ENCODE measurements around the gene PDE6A. TPM values are rescaled to one million over a fixed set of nuclear protein-coding genes. Genes with fewer than 3 reads are reported as not detected.

PDE6A gene
- not detected for total RNA-seq (2021; fragmentation: NEBNext Ultra II Directional; extraction: Animal tissue kit (Norgen Biotek cat#: 25700))
- long read RNA-seq = 0 reads

DNA sequence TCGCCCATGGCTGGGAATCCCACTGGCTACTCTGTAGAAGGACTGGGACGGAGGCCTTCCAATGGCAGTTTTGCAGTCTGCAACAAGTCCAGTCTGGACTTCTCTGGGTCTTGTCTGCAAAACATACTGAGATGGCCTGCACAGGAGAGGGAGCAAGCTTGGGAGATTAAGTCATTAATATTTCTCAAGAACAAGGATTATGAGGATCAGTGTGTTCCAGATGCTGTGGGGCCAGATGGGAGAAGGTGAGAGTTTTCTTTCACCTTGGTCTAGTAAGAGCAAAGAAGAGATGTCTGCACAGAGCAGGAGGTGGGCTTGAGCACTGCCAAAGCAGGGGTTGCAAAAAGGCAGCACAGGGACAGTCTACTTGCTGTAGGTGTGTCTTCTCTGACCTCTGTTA, at the start of gene PDE6A:
TSS of gene PDE6A (minus strand) at position 128 of the 400 bp plus-strand sequence. CDS start at position 8, 120 bp downstream.
- Mint-ChIP-seq H3K36me3 (ENCODE audit: low read depth) (no peaks in the 10 kb centered on the region), H3K9me3 (no peaks in the 10 kb centered on the region), H3K27ac (no peak within 1 kb of the TSS), H3K4me3 (no peak within 1 kb of the TSS), H3K4me1 (ENCODE audit: low read depth) (peaks cover 7% of the 10 kb centered on the region), H3K27me3 (ENCODE audit: insufficient read depth) (peaks cover 13% of the 10 kb centered on the region)
- DNase-seq = no peak
- TF ChIP-seq, protein P1, sequence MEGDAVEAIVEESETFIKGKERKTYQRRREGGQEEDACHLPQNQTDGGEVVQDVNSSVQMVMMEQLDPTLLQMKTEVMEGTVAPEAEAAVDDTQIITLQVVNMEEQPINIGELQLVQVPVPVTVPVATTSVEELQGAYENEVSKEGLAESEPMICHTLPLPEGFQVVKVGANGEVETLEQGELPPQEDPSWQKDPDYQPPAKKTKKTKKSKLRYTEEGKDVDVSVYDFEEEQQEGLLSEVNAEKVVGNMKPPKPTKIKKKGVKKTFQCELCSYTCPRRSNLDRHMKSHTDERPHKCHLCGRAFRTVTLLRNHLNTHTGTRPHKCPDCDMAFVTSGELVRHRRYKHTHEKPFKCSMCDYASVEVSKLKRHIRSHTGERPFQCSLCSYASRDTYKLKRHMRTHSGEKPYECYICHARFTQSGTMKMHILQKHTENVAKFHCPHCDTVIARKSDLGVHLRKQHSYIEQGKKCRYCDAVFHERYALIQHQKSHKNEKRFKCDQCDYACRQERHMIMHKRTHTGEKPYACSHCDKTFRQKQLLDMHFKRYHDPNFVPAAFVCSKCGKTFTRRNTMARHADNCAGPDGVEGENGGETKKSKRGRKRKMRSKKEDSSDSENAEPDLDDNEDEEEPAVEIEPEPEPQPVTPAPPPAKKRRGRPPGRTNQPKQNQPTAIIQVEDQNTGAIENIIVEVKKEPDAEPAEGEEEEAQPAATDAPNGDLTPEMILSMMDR (IDR thresholded peaks at IDR 0.05) = no peak

DNA sequence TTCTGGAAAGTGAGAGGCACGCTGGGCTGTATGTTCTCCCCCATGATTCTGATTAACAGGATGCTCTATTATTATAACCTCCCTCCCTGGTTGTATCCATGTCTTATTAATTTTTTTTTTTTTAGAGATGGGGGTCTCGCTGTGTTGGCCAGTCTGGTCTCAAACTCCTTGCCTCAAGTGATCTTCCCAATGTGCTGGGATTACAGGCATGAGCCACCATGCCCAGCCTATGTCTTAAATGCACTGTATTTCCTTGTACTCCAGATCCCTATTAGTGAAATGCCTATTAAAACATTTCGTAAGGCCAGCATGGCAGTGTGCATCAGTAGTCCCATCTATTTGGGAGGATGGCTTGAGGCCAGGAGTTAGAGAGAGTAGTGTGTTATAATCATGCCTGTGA, 48.9 kb upstream of the PDE6A start:
- TF ChIP-seq, protein P1 (IDR thresholded peaks at IDR 0.05) = no peak
- peaks cover 14% of the 10 kb centered on the region for H3K36me3 Mint-ChIP-seq (ENCODE audit: low read depth)
- DNase-seq = no peak
- no peaks in the 10 kb centered on the region for H3K9me3 Mint-ChIP-seq
- H3K4me3 Mint-ChIP-seq = no peak overlapping the region
- H3K4me1 Mint-ChIP-seq (ENCODE audit: low read depth) = peaks cover 40% of the 10 kb centered on the region
- H3K27me3 Mint-ChIP-seq (ENCODE audit: insufficient read depth) = no peaks in the 10 kb centered on the region
- peak overlapping the region; percentile 6; the same call in 1 of the 2 replicates for H3K27ac Mint-ChIP-seq

DNA sequence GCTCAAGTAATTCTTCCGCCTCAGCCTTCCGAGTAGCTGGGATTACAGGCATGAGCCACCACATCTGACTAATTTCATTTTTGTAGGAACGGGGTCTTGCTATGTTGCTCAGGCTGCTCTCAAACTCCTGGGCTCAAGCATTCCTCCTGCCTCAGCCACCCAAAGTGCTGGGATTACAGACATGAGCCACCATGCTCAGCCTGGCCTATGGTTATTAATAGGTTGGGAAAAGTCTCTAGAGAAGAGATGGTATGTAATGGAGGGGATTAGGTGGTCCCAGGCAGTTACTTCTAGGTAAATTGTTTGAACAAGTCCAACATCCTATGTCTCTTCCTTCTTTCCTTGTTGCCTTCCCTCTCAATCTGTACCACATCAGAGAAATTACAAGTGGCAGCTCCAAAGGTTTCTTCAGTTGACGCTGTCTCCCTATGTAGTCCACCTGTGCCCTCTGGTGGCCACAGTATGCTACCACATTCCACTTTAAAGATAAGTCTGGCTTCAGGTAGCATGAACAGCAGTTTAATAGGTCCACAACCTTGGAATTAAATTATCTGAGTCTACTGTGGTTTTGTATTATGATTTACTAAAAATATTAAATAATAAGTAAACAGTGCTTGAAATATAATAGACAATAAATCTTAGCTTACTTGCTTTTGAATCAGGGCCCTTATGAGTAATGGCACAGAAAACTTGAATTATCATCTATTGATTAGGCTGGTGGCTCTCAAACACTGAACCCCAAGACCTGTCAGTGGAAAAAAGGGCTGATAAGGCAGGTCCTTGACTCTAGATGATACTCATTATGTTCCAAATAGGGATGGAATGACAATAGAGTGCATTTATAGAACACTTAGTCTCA, 46.2 kb upstream of the PDE6A start:
- TF ChIP-seq, protein P1 (IDR thresholded peaks at IDR 0.05) = peak; percentile 96
- DNase-seq = peak; percentile 61
- Mint-ChIP-seq H3K4me3 (no peak overlapping the region), H3K4me1 (ENCODE audit: low read depth) (peaks cover 36% of the 10 kb centered on the region), H3K9me3 (no peaks in the 10 kb centered on the region), H3K27ac (no peak overlapping the region), H3K36me3 (ENCODE audit: low read depth) (peaks cover 7% of the 10 kb centered on the region), H3K27me3 (ENCODE audit: insufficient read depth) (no peaks in the 10 kb centered on the region)

DNA sequence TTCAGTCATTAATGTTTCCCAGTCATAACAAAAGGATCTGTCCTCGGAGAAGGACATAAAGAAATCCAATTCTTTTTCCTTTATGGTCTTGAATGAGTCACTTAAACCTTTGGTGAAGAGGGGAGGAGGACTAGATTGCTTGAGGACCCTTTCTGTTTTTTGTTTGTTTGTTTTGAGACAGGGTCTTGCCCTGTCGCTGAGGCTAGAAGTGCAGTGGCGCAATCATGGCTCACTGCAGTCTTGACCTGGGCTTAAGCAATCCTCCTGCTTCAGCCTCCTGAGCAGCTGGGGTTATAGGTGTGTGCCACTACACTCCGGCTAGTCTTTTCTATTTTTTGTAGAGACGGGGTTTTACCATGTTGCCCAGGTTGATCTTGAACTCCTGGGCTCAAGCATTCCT, 43.5 kb upstream of the PDE6A start:
- Mint-ChIP-seq H3K9me3 (no peaks in the 10 kb centered on the region), H3K36me3 (ENCODE audit: low read depth) (no peaks in the 10 kb centered on the region), H3K4me1 (ENCODE audit: low read depth) (peaks cover 10% of the 10 kb centered on the region), H3K4me3 (no peak overlapping the region), H3K27me3 (ENCODE audit: insufficient read depth) (no peaks in the 10 kb centered on the region), H3K27ac (no peak overlapping the region)
- DNase-seq = no peak
- TF ChIP-seq, protein P1 (IDR thresholded peaks at IDR 0.05) = no peak

DNA sequence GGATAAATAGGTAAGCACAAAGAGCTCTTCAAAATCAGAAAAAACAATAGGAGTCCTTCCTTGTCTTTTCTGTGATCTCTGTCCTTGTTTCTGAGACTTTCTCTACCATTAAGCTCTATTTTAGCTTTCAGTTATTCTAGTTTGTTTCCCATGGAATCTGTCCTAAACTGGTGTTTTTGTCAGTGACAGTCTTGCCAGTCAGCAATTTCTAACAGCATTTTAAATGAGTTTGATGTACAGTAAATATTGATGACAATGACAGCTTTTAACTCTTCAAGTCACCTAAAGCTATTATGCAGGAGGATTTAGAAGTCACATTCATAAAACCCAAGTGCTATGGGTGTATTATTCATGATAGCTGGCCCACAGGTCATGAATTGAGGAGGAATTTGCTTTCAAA, 37.9 kb upstream of the PDE6A start:
- Mint-ChIP-seq H3K27me3 (ENCODE audit: insufficient read depth) (no peaks in the 10 kb centered on the region), H3K4me3 (no peak overlapping the region), H3K9me3 (no peaks in the 10 kb centered on the region), H3K4me1 (ENCODE audit: low read depth) (no peaks in the 10 kb centered on the region), H3K36me3 (ENCODE audit: low read depth) (peaks cover 7% of the 10 kb centered on the region), H3K27ac (no peak overlapping the region)
- TF ChIP-seq, protein P1 (IDR thresholded peaks at IDR 0.05) = no peak
- DNase-seq = no peak

All from HFFc6 (cell line).